GM12875 (cell line): Measurements from ENCODE around the gene SHROOM3.

Experiments
- H3K4me3 ChIP-seq: one replicate; pipeline ENCODE4 v1.5.1; 2011; ENCODE audit warnings: low read depth, low read length, control low read depth
- CTCF ChIP-seq: IDR thresholded peaks from 2 replicates; pipeline ENCODE4 v1.5.1; 2011; ENCODE audit warnings: low read depth, mild to moderate bottlenecking, control low read depth, inconsistent platforms, low read length, moderate library complexity, borderline replicate concordance; ENCODE audit not compliant: insufficient read depth

SHROOM3 gene

GRCh38 chr4:76571274-76571673 lies 136.2 kb downstream of the SHROOM3 start:
- no peak for TF ChIP-seq CTCF
- H3K4me3 ChIP-seq, result no peak overlapping the region

DNA sequence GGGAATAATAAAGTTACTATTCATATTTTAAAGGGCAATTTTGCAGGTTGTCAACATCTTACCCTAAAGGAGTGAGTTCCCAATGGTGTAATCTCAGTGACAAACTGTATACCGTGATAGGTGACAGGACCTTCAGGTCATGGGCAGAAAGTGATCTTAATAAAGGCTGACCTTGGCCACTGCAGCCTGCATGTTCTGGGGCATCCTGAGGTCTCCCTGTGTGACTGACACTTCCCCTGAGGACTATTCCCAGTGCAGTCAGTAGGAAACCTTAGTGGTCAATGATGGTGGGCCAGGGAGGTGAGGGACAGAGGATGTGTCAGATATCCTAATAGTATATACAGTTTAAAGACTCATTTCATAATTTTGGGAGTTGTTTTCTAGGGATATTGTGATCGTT lies 137.2 kb downstream of the SHROOM3 start:
- TF ChIP-seq CTCF, result no peak
- H3K4me3 ChIP-seq, result no peak overlapping the region

GRCh38 chr4:76576824-76577223 lies 141.8 kb downstream of the SHROOM3 start:
- no peak for TF ChIP-seq CTCF
- H3K4me3 ChIP-seq, result no peak overlapping the region

GRCh38 chr4:76578002-76578560 lies 143.1 kb downstream of the SHROOM3 start:
- TF ChIP-seq CTCF, result no peak
- no peak overlapping the region for H3K4me3 ChIP-seq

DNA sequence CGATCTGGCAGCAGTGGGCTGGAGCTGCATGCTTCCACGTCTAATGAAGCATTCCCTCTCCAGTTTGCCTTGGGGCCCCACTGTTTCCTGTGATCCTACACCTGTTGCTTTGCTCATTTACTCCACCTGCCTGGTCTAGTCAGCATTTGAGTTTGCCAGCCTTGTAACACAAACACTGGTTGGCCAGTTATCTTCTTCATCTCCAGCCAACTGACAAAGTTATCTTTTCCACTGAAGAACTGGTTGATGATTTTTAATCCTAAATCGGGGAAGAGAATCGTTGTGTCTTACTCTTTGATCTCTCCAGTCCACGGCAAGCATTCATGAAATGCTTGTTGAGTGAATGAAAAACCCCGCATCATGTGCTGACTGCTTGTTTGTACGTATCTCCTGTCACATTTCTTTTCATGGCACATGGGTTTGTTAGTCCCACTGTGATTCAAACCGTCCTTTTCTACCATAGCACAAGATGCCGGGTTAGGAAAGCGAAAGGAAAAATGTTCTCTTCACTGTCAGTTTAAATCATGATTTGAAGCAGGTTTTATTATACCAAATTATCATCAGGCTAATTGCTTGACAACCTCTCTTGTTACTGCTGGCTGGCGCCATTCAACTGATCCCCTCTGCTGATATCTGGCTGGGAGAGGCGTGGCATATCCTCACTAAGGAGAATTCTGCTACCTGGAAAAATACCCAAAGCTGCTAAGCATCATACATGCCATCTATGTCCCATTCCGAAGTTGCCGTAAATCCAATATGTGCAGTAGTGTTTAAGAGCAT lies 144.8 kb downstream of the SHROOM3 start:
- no peak overlapping the region for H3K4me3 ChIP-seq
- TF ChIP-seq CTCF, result no peak

- no peak for TF ChIP-seq CTCF
- no peak overlapping the region for H3K4me3 ChIP-seq
Measured at GRCh38 chr4:76581077-76581962, 146.3 kb downstream of the SHROOM3 start.
